Measurements from ENCODE around the gene TPPP.
A peak's percentile ranks its signal among the peaks of the same experiment; 100 is the strongest.

The TPPP gene

GRCh38 chr5:660491-661030 lies 32.6 kb downstream of the TPPP start:
- H3K4me1 ChIP-seq (ENCODE audit: insufficient read depth, poor library complexity, severe bottlenecking) = no peaks in the 10 kb centered on the region
- H3K36me3 ChIP-seq (ENCODE audit: low read depth) = peaks cover 67% of the 10 kb centered on the region
- ATAC-seq (ENCODE audit: low read depth) (no peak), DNase-seq (ENCODE audit: low spot score) (no peak)
- no peaks in the 10 kb centered on the region for H3K9me3 ChIP-seq (ENCODE audit: severe bottlenecking)
- TF ChIP-seq, protein P1, sequence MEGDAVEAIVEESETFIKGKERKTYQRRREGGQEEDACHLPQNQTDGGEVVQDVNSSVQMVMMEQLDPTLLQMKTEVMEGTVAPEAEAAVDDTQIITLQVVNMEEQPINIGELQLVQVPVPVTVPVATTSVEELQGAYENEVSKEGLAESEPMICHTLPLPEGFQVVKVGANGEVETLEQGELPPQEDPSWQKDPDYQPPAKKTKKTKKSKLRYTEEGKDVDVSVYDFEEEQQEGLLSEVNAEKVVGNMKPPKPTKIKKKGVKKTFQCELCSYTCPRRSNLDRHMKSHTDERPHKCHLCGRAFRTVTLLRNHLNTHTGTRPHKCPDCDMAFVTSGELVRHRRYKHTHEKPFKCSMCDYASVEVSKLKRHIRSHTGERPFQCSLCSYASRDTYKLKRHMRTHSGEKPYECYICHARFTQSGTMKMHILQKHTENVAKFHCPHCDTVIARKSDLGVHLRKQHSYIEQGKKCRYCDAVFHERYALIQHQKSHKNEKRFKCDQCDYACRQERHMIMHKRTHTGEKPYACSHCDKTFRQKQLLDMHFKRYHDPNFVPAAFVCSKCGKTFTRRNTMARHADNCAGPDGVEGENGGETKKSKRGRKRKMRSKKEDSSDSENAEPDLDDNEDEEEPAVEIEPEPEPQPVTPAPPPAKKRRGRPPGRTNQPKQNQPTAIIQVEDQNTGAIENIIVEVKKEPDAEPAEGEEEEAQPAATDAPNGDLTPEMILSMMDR (IDR thresholded peaks at IDR 0.05; ENCODE audit: poor library complexity, severe bottlenecking) = no peak
- H3K27ac ChIP-seq (ENCODE audit: poor library complexity, severe bottlenecking) = no peak overlapping the region
- H3K27me3 ChIP-seq (ENCODE audit: insufficient read depth, poor library complexity, severe bottlenecking) = no peaks in the 10 kb centered on the region
- no peak overlapping the region for H3K4me3 ChIP-seq (ENCODE audit: severe bottlenecking)

GRCh38 chr5:659496-660263 lies 33.5 kb downstream of the TPPP start:
- Histone ChIP-seq H3K36me3 (ENCODE audit: low read depth) (peaks cover 69% of the 10 kb centered on the region), H3K4me1 (ENCODE audit: insufficient read depth, poor library complexity, severe bottlenecking) (no peaks in the 10 kb centered on the region), H3K27me3 (ENCODE audit: insufficient read depth, poor library complexity, severe bottlenecking) (no peaks in the 10 kb centered on the region), H3K9me3 (ENCODE audit: severe bottlenecking) (no peaks in the 10 kb centered on the region), H3K27ac (ENCODE audit: poor library complexity, severe bottlenecking) (no peak overlapping the region), H3K4me3 (ENCODE audit: severe bottlenecking) (no peak overlapping the region)
- TF ChIP-seq, protein P1 (IDR thresholded peaks at IDR 0.05; ENCODE audit: poor library complexity, severe bottlenecking) = no peak
- DNase-seq (ENCODE audit: low spot score) (no peak), ATAC-seq (ENCODE audit: low read depth) (no peak)

GRCh38 chr5:658103-658502 lies 35.0 kb downstream of the TPPP start:
- H3K4me1 ChIP-seq (ENCODE audit: insufficient read depth, poor library complexity, severe bottlenecking) = no peaks in the 10 kb centered on the region
- ATAC-seq (ENCODE audit: low read depth) = peak; percentile 13; the same call in 1 of the 3 replicates
- no peaks in the 10 kb centered on the region for H3K27me3 ChIP-seq (ENCODE audit: insufficient read depth, poor library complexity, severe bottlenecking)
- TF ChIP-seq, protein P1 (IDR thresholded peaks at IDR 0.05; ENCODE audit: poor library complexity, severe bottlenecking) = no peak
- H3K4me3 ChIP-seq (ENCODE audit: severe bottlenecking) = no peak overlapping the region
- H3K36me3 ChIP-seq (ENCODE audit: low read depth) = peaks cover 72% of the 10 kb centered on the region
- no peaks in the 10 kb centered on the region for H3K9me3 ChIP-seq (ENCODE audit: severe bottlenecking)
- no peak overlapping the region for H3K27ac ChIP-seq (ENCODE audit: poor library complexity, severe bottlenecking)
- no peak for DNase-seq (ENCODE audit: low spot score)

DNA sequence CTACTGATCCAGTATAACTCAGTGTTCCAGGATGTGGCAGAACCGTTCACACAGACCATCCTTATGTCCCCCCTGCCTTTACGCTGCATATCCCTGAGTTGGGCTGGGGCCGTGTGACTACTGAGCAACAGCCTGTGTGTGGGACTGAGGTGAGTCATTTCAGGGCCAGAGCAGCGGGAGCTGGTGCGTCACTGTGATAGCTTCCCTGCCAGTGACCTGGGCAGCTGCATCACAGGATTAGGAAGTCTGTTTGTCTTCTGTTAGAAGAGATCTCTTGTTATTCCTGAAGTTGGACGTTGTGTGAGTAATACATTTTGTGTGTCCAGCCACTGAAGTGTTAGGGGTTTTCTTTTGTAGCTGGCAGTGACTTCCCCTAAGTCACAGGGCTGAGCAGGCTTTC lies 35.6 kb downstream of the TPPP start:
- Histone ChIP-seq H3K4me1 (ENCODE audit: insufficient read depth, poor library complexity, severe bottlenecking) (no peaks in the 10 kb centered on the region), H3K27ac (ENCODE audit: poor library complexity, severe bottlenecking) (no peak overlapping the region), H3K9me3 (ENCODE audit: severe bottlenecking) (no peaks in the 10 kb centered on the region), H3K27me3 (ENCODE audit: insufficient read depth, poor library complexity, severe bottlenecking) (no peaks in the 10 kb centered on the region), H3K4me3 (ENCODE audit: severe bottlenecking) (no peak overlapping the region), H3K36me3 (ENCODE audit: low read depth) (peaks cover 74% of the 10 kb centered on the region)
- DNase-seq (ENCODE audit: low spot score) = no peak
- ATAC-seq (ENCODE audit: low read depth) = 0 out of 3 replicates have a peak, but pooled peaks have one; percentile 33
- TF ChIP-seq, protein P1 (IDR thresholded peaks at IDR 0.05; ENCODE audit: poor library complexity, severe bottlenecking) = no peak

- H3K36me3 ChIP-seq (ENCODE audit: low read depth) = peaks cover 70% of the 10 kb centered on the region
Measured at GRCh38 chr5:655406-655805, 37.7 kb downstream of the TPPP start.

More at GRCh38 chr5:655406-655805, 37.7 kb downstream of the TPPP start:
- DNase-seq (ENCODE audit: low spot score) (no peak), ATAC-seq (ENCODE audit: low read depth) (no peak)
- H3K27ac ChIP-seq (ENCODE audit: poor library complexity, severe bottlenecking) = no peak overlapping the region
- H3K4me3 ChIP-seq (ENCODE audit: severe bottlenecking) = no peak overlapping the region
- no peaks in the 10 kb centered on the region for H3K27me3 ChIP-seq (ENCODE audit: insufficient read depth, poor library complexity, severe bottlenecking)
- H3K4me1 ChIP-seq (ENCODE audit: insufficient read depth, poor library complexity, severe bottlenecking) = no peaks in the 10 kb centered on the region
- H3K9me3 ChIP-seq (ENCODE audit: severe bottlenecking) = no peaks in the 10 kb centered on the region
- TF ChIP-seq, protein P1 (IDR thresholded peaks at IDR 0.05; ENCODE audit: poor library complexity, severe bottlenecking) = no peak
